ENCODE results near the gene VAV3.

- TF ChIP-seq TEAD4 (IDR thresholded peaks at IDR 0.05; ENCODE audit: low read depth, low read length) (no peak), CTCF (IDR thresholded peaks at IDR 0.05; ENCODE audit: control extremely low read depth in 1 of 3, insufficient read depth in 1 of 3, low read depth in 1 of 3, low read length in 3 of 3) (no peak), POU5F1 (IDR thresholded peaks at IDR 0.05; ENCODE audit: low read depth, low read length) (no peak)
These were observed 255.0 kb downstream of the VAV3 start for GRCh38 chr1:107710005-107710404.
